K562 (cell line): ENCODE data around the gene KDM2B. TPM values are rescaled to one million over a fixed set of nuclear protein-coding genes. Genes with fewer than 3 reads are reported as not detected.

Experiments
- CEBPZ ChIP-seq: fragments of 150-350 bp; IDR thresholded peaks from 2 replicates; pipeline ENCODE4 v1.6.1; 2014; ENCODE audit warnings: low read depth, mild to moderate bottlenecking, low read length, borderline replicate concordance
- CHAMP1 ChIP-seq: fragments of 450-650 bp; IDR thresholded peaks from 2 replicates; pipeline ENCODE4 v1.6.1; 2016; ENCODE audit warnings: mild to moderate bottlenecking
- CREB3L1 ChIP-seq: fragments of 450-650 bp; IDR thresholded peaks from 2 replicates; pipeline ENCODE4 v1.6.1; 2014; ENCODE audit warnings: low read depth, mild to moderate bottlenecking, moderate library complexity, borderline replicate concordance
- E2F6 ChIP-seq, 2 experiments: IDR thresholded peaks; 2 replicates each; pipeline ENCODE4 v1.6.1; 2011; ENCODE audit warnings: borderline replicate concordance in 1 of 2, control low read depth in 1 of 2, low read depth in 1 of 2, low read length in 1 of 2, mild to moderate bottlenecking in 1 of 2, mixed read lengths in 1 of 2, moderate library complexity in 1 of 2; ENCODE audit not compliant: insufficient read depth in 1 of 2, insufficient read length in 1 of 2, poor library complexity in 1 of 2, severe bottlenecking in 1 of 2; ENCODE audit errors: extremely low read depth in 1 of 2
- ETV5 ChIP-seq: sonication (generic); formaldehyde crosslinking; IDR thresholded peaks from 2 replicates; pipeline ENCODE4 v1.4.0; 2020; ENCODE audit warnings: low read depth, mild to moderate bottlenecking, missing genetic modification reagents
- JUN ChIP-seq, 2 experiments: sonication (generic) in 1 of 2; formaldehyde crosslinking in 1 of 2; IDR thresholded peaks; 2 replicates each; pipeline versions ENCODE4 v1.6.1 to v1.8.0; 2012 to 2022; ENCODE audit warnings: borderline replicate concordance in 2 of 2, mild to moderate bottlenecking in 2 of 2, improper control_type of control experiment in 1 of 2, low read depth in 1 of 2, low read length in 1 of 2, missing genetic modification reagents in 1 of 2
- NEUROD1 ChIP-seq: fragments of 150-350 bp; IDR thresholded peaks from 2 replicates; pipeline ENCODE4 v1.6.1; 2014; ENCODE audit warnings: borderline replicate concordance, low read length, low read depth; ENCODE audit not compliant: partially characterized antibody
- NR2C1 ChIP-seq, 2 experiments: fragments of 450-650 bp; IDR thresholded peaks; 2 replicates each; pipeline ENCODE4 v1.6.1; 2017; ENCODE audit warnings: mild to moderate bottlenecking in 2 of 2, antibody characterized with exemption in 1 of 2, inconsistent platforms in 1 of 2, missing compliant biosample characterization in 1 of 2, missing genetic modification characterization in 1 of 2
- RFX5 ChIP-seq: IDR thresholded peaks from 2 replicates; pipeline ENCODE4 v1.6.1; 2011; ENCODE audit warnings: low read depth, mild to moderate bottlenecking, improper control_type of control experiment, low read length
- ZNF143 ChIP-seq: sonication (generic); formaldehyde crosslinking; IDR thresholded peaks from 2 replicates; pipeline ENCODE4 v1.9.0; 2022; ENCODE audit warnings: mild to moderate bottlenecking, missing genetic modification reagents
- polyA plus RNA-seq, 8 experiments: library from polyadenylated mRNA; depleted of rRNA in 4 of 8; stranded (reverse) in 5 of 8; unstranded in 3 of 8; fragments of >200 nt; fragmentation: Nextera tagmentation in 2 of 8; fragmentation: Illumina TruSeq in 1 of 8; extraction: Ambion mirVana in 2 of 8; extraction: Trizol in 1 of 8; gene quantifications; 2 replicates each; pipeline versions ENCODE4 v1.2.1 to v1.2.3, GENCODE V29; 2011 to 2014; ENCODE audit warnings: inconsistent platforms in 1 of 8, missing spikeins in 1 of 8
- total RNA-seq, 7 experiments: library from RNA; depleted of rRNA in 6 of 7; stranded (reverse); fragments of >200 nt in 6 of 7; fragmentation: Illumina TruSeq in 2 of 7; extraction: Trizol in 2 of 7; gene quantifications; 2 replicates each; pipeline versions ENCODE4 v1.2.1 to v1.2.3, GENCODE V29; 2011 to 2021; ENCODE audit warnings: low replicate concordance in 1 of 7

Gene KDM2B
- total and polyA plus RNA-seq, 9 of the 15 experiments (the other 6 are each of a cell fraction or from before 2014, with no cell fraction given), result 7.4 to 50.5 (median 22.5) TPM

- TF ChIP-seq CEBPZ (no peak), ZNF143 (CRISPR knock-in tag) (no peak), NEUROD1 (no peak), CREB3L1 (0 out of 2 replicates have a peak, but pooled peaks have one; percentile 13), NR2C1 (IDR thresholded peaks at IDR 0.05) (no peak), NR2C1 (tag; IDR thresholded peaks at IDR 0.05) (no peak), JUN (IDR thresholded peaks at IDR 0.05; ENCODE audit: borderline replicate concordance, low read depth, low read length) (no peak), JUN (CRISPR knock-in tag; IDR thresholded peaks at IDR 0.05; ENCODE audit: borderline replicate concordance) (0 out of 2 replicates have a peak, but pooled peaks have one; percentile 26), ETV5 (0 out of 2 replicates have a peak, but pooled peaks have one; percentile 2), E2F6 (IDR thresholded peaks at IDR 0.05; ENCODE audit: borderline replicate concordance in 1 of 2, extremely low read depth in 1 of 2, insufficient read depth in 1 of 2, insufficient read length in 1 of 2, low read depth in 1 of 2, low read length in 1 of 2, poor library complexity in 1 of 2, severe bottlenecking in 1 of 2) (peak in 1 of 2 experiments; percentile 51), RFX5 (no peak), CHAMP1 (no peak)
These were observed 46.2 kb upstream of the KDM2B start (continued) for GRCh38 chr12:121626853-121627640.
